ENCODE data around the gene VGLL3.

Gene VGLL3

GRCh38 chr3:87009271-87009670, 18.3 kb upstream of the VGLL3 start:
- no peak overlapping the region for H3K4me3 ChIP-seq (ENCODE audit: low read depth, low read length)
- TF ChIP-seq CTCF (IDR thresholded peaks at IDR 0.05; ENCODE audit: borderline replicate concordance, insufficient read depth, low read depth, low read length) = no peak

GRCh38 chr3:87006844-87007439, 16.0 kb upstream of the VGLL3 start:
- no peak overlapping the region for H3K4me3 ChIP-seq (ENCODE audit: low read depth, low read length)
- TF ChIP-seq CTCF (IDR thresholded peaks at IDR 0.05; ENCODE audit: borderline replicate concordance, insufficient read depth, low read depth, low read length) = no peak

- no peak for TF ChIP-seq CTCF (IDR thresholded peaks at IDR 0.05; ENCODE audit: borderline replicate concordance, insufficient read depth, low read depth, low read length)
- H3K4me3 ChIP-seq (ENCODE audit: low read depth, low read length) = no peak overlapping the region
Observed at GRCh38 chr3:87004883-87005282, 13.9 kb upstream of the VGLL3 start.

- H3K4me3 ChIP-seq (ENCODE audit: low read depth, low read length) = no peak overlapping the region
- no peak for TF ChIP-seq CTCF (IDR thresholded peaks at IDR 0.05; ENCODE audit: borderline replicate concordance, insufficient read depth, low read depth, low read length)
Observed at GRCh38 chr3:87002346-87002745, 11.4 kb upstream of the VGLL3 start.

- no peak for TF ChIP-seq CTCF (IDR thresholded peaks at IDR 0.05; ENCODE audit: borderline replicate concordance, insufficient read depth, low read depth, low read length)
- H3K4me3 ChIP-seq (ENCODE audit: low read depth, low read length) = no peak overlapping the region
Observed at GRCh38 chr3:87001473-87002098, 10.6 kb upstream of the VGLL3 start.

GRCh38 chr3:87000940-87001339, 10.0 kb upstream of the VGLL3 start:
- H3K4me3 ChIP-seq (ENCODE audit: low read depth, low read length) = no peak overlapping the region
- no peak for TF ChIP-seq CTCF (IDR thresholded peaks at IDR 0.05; ENCODE audit: borderline replicate concordance, insufficient read depth, low read depth, low read length)

GRCh38 chr3:86998569-86998968, 7.6 kb upstream of the VGLL3 start:
- no peak for TF ChIP-seq CTCF (IDR thresholded peaks at IDR 0.05; ENCODE audit: borderline replicate concordance, insufficient read depth, low read depth, low read length)
- H3K4me3 ChIP-seq (ENCODE audit: low read depth, low read length) = no peak overlapping the region

Data from GM12875 (cell line).